CD14-positive monocyte (primary cell): Measurements from ENCODE around the gene DGKH. TPM values are rescaled to one million over a fixed set of nuclear protein-coding genes. Genes with fewer than 3 reads are reported as not detected.

Experiments
- DNase-seq, 3 donors: peaks; one replicate each; pipeline ENCODE4 v3.0.0-alpha.2; 2011 to 2022
- H2AFZ ChIP-seq: 2 replicates; pipeline ENCODE4 v1.6.0; 2012; ENCODE audit warnings: mild to moderate bottlenecking, low read depth, low read length, inconsistent platforms; ENCODE audit not compliant: insufficient read depth, poor library complexity, severe bottlenecking
- H3K27ac ChIP-seq, 2 donors: 1 replicate in 1 of 2; 2 replicates in 1 of 2; pipeline ENCODE4 v1.5.1; 2012 to 2013; ENCODE audit warnings: low read length in 2 of 2, control low read depth in 1 of 2, inconsistent platforms in 1 of 2, low read depth in 1 of 2, mild to moderate bottlenecking in 1 of 2
- H3K27me3 ChIP-seq, 2 donors: one replicate each; pipeline versions ENCODE4 v1.6.0 to v1.6.1; 2011 to 2013; ENCODE audit warnings: low read length in 2 of 2; ENCODE audit not compliant: control insufficient read depth in 2 of 2, insufficient read depth in 2 of 2
- H3K36me3 ChIP-seq, 2 donors: replicated peaks in 1 of 2; 1 replicate in 1 of 2; 2 replicates in 1 of 2; pipeline versions ENCODE4 v1.5.1 to v1.6.1; 2012 to 2013; ENCODE audit warnings: low read length in 2 of 2, control low read depth in 1 of 2, inconsistent platforms in 1 of 2, mild to moderate bottlenecking in 1 of 2; ENCODE audit not compliant: insufficient read depth in 2 of 2, control insufficient read depth in 1 of 2
- H3K4me1 ChIP-seq, 2 donors: 1 replicate in 1 of 2; 2 replicates in 1 of 2; pipeline versions ENCODE4 v1.5.1 to v1.6.1; 2012 to 2013; ENCODE audit warnings: low read length in 2 of 2, control low read depth in 1 of 2, inconsistent platforms in 1 of 2, mild to moderate bottlenecking in 1 of 2, moderate library complexity in 1 of 2; ENCODE audit not compliant: insufficient read depth in 2 of 2, control insufficient read depth in 1 of 2
- H3K4me2 ChIP-seq: replicated peaks from 2 replicates; pipeline ENCODE3; 2012; ENCODE audit warnings: low read length, moderate library complexity, mild to moderate bottlenecking; ENCODE audit not compliant: poor library complexity, severe bottlenecking; ENCODE audit errors: extremely low read depth
- H3K4me3 ChIP-seq, 3 experiments: fragments of 200-600 bp in 1 of 3; sonication (generic) in 1 of 3; replicated peaks in 1 of 3; 1 replicate in 2 of 3; 2 replicates in 1 of 3; pipeline ENCODE4 v1.5.1; 2011 to 2013; ENCODE audit warnings: low read length in 3 of 3, mild to moderate bottlenecking in 3 of 3, control low read depth in 2 of 3, low read depth in 2 of 3, inconsistent platforms in 1 of 3, moderate library complexity in 1 of 3
- H3K79me2 ChIP-seq: 2 replicates; pipeline ENCODE4 v1.6.0; 2012; ENCODE audit warnings: mild to moderate bottlenecking, control low read depth, inconsistent platforms, low read length, moderate library complexity; ENCODE audit not compliant: insufficient read depth
- H3K9ac ChIP-seq: 2 replicates; pipeline ENCODE4 v1.6.0; 2017; ENCODE audit warnings: low read length, mild to moderate bottlenecking; ENCODE audit not compliant: insufficient read depth, poor library complexity, severe bottlenecking
- H3K9me3 ChIP-seq, 2 donors: replicated peaks in 1 of 2; 1 replicate in 1 of 2; 2 replicates in 1 of 2; pipeline versions ENCODE4 v1.5.1 to v1.6.1; 2012 to 2013; ENCODE audit warnings: low read length in 2 of 2, control low read depth in 1 of 2; ENCODE audit not compliant: control insufficient read depth in 1 of 2, insufficient read depth in 1 of 2
- H4K20me1 ChIP-seq: 2 replicates; pipeline ENCODE4 v1.6.0; 2012; ENCODE audit warnings: mild to moderate bottlenecking, low read length, control low read depth, moderate library complexity; ENCODE audit not compliant: insufficient read depth
- H3K27ac Mint-ChIP-seq, 7 donors: one replicate each; pipeline ENCODE4 v1.8.0; 2020; ENCODE audit warnings: mild to moderate bottlenecking in 7 of 7, mixed read lengths in 7 of 7, moderate library complexity in 6 of 7, inconsistent platforms in 2 of 7
- H3K27me3 Mint-ChIP-seq, 3 donors: one replicate each; pipeline ENCODE4 v1.8.0; 2021 to 2022; ENCODE audit warnings: low read depth in 3 of 3, mild to moderate bottlenecking in 3 of 3, mixed read lengths in 3 of 3, moderate library complexity in 3 of 3, inconsistent platforms in 1 of 3
- H3K36me3 Mint-ChIP-seq, 2 donors: one replicate each; pipeline ENCODE4 v1.8.0; 2020; ENCODE audit warnings: mixed read lengths in 2 of 2, inconsistent platforms in 1 of 2, mild to moderate bottlenecking in 1 of 2
- H3K4me1 Mint-ChIP-seq: one replicate; pipeline ENCODE4 v1.8.0; 2020; ENCODE audit warnings: mild to moderate bottlenecking, mixed read lengths
- H3K4me3 Mint-ChIP-seq, 2 donors: one replicate each; pipeline ENCODE4 v1.8.0; 2020; ENCODE audit warnings: mild to moderate bottlenecking in 2 of 2, mixed read lengths in 2 of 2, moderate library complexity in 1 of 2
- H3K9me3 Mint-ChIP-seq, 7 donors: one replicate each; pipeline ENCODE4 v1.8.0; 2020 to 2022; ENCODE audit warnings: mixed read lengths in 7 of 7, mild to moderate bottlenecking in 6 of 7, moderate library complexity in 6 of 7, inconsistent platforms in 2 of 7
- CTCF ChIP-seq: fragments of 200-600 bp; IDR thresholded peaks from one replicate; pipeline ENCODE4 v1.8.0; 2022; ENCODE audit warnings: antibody characterized with exemption, mild to moderate bottlenecking
- WGBS: methylation state at CpG from one replicate; pipeline ENCODE4 v1.1.5; 2013; ENCODE audit warnings: missing lambda C conversion rate; ENCODE audit not compliant: insufficient coverage; 5-methylcytosine and 5-hydroxymethylcytosine counted together
- intact Hi-C, 2 donors: fragments of 100-400 bp; cut with micrococcal nuclease; formaldehyde crosslinking; loops; one replicate each; pipeline versions ENCODE4 v1.15.0 to v1.15.1; 2023
- polyA plus RNA-seq, 3 donors: library from polyadenylated mRNA; depleted of rRNA in 1 of 3; unstranded in 2 of 3; stranded (reverse) in 1 of 3; fragments of 300-500 nt in 2 of 3; fragments of >200 nt in 1 of 3; fragmentation: Illumina TruSeq in 2 of 3; gene quantifications; 1 replicate in 2 of 3; 2 replicates in 1 of 3; pipeline ENCODE4 v1.2.3, GENCODE V29; 2012 to 2021

Gene DGKH
- polyA plus RNA-seq, 3 donors = 0.10 to 0.79 (median 0.15) TPM

- Histone ChIP-seq H3K4me2 (no peak overlapping the region), H3K9ac (no peak overlapping the region), H3K9me3 (no peaks in the 10 kb centered on the region), H3K4me1 (no peaks in the 10 kb centered on the region), H2AFZ (no peak overlapping the region), H4K20me1 (no peaks in the 10 kb centered on the region), H3K36me3 (no peaks in the 10 kb centered on the region), H3K4me3 (no peak overlapping the region), H3K27me3 (no peaks in the 10 kb centered on the region), H3K27ac (no peak overlapping the region), H3K79me2 (no peaks in the 10 kb centered on the region)
- Mint-ChIP-seq H3K27me3 (peaks cover 0 to 1% (median 0%) of the 10 kb centered on the region in 3 donors), H3K9me3 (peaks cover 0 to 7% (median 3%) of the 10 kb centered on the region in 7 donors), H3K4me3 (no peak overlapping the region), H3K36me3 (no peaks in the 10 kb centered on the region), H3K27ac (no peak overlapping the region), H3K4me1 (peaks cover 4% of the 10 kb centered on the region)
- intact Hi-C loops = loop anchor here in 1 of 2 donors (5.0 kb wide), 1 partner anchor 441 kb away; no protein-coding TSS in a partner anchor
- 100% methylated on average over 3 of the region's 4 CpGs for WGBS
- no peak for DNase-seq
- no peak for TF ChIP-seq CTCF
Observed at GRCh38 chr13:42108217-42108616, 59.8 kb downstream of the DGKH start.

GRCh38 chr13:42109957-42110356 lies 61.5 kb downstream of the DGKH start:
- no peaks in the 10 kb centered on the region for H3K36me3 ChIP-seq
- TF ChIP-seq CTCF = no peak
- H3K27me3 ChIP-seq = no peaks in the 10 kb centered on the region
- no peak overlapping the region for H3K4me3 ChIP-seq
- Mint-ChIP-seq H3K36me3 (no peaks in the 10 kb centered on the region), H3K4me1 (peaks cover 4% of the 10 kb centered on the region), H3K4me3 (no peak overlapping the region), H3K9me3 (no peaks in the 10 kb centered on the region), H3K27ac (no peak overlapping the region), H3K27me3 (peaks cover 0 to 1% (median 0%) of the 10 kb centered on the region in 3 donors)
- intact Hi-C loops = loop anchor here (5.0 to 10.0 kb wide), 4 partner anchors 443 to 1035 kb away; no protein-coding TSS in a partner anchor
- no peaks in the 10 kb centered on the region for H4K20me1 ChIP-seq
- no peak overlapping the region for H3K9ac ChIP-seq
- no peak overlapping the region for H2AFZ ChIP-seq
- no peaks in the 10 kb centered on the region for H3K4me1 ChIP-seq
- no peak for DNase-seq
- H3K9me3 ChIP-seq = no peaks in the 10 kb centered on the region
- no peak overlapping the region for H3K27ac ChIP-seq
- WGBS = no CpG with 5 or more reads among the region's 2 CpGs
- H3K79me2 ChIP-seq = no peaks in the 10 kb centered on the region
- no peak overlapping the region for H3K4me2 ChIP-seq
